Muscle of leg (tissue), 11 donors: Measurements from ENCODE around the gene UBE2E2. TPM values are rescaled to one million over a fixed set of nuclear protein-coding genes. Genes with fewer than 3 reads are reported as not detected.

Source experiments
- DNase-seq: peaks from one replicate; pipeline ENCODE4 v3.0.0; 2013
- H3K27ac ChIP-seq: one replicate; pipeline ENCODE4 v1.5.1; 2013; ENCODE audit warnings: mild to moderate bottlenecking, low read length, control low read depth
- H3K27me3 ChIP-seq: one replicate; pipeline ENCODE4 v1.6.1; 2013; ENCODE audit warnings: low read length; ENCODE audit not compliant: control insufficient read depth, insufficient read depth
- H3K36me3 ChIP-seq: one replicate; pipeline ENCODE4 v1.6.1; 2013; ENCODE audit warnings: low read length; ENCODE audit not compliant: control insufficient read depth, insufficient read depth
- H3K4me1 ChIP-seq: one replicate; pipeline ENCODE4 v1.6.1; 2013; ENCODE audit warnings: low read length; ENCODE audit not compliant: control insufficient read depth, insufficient read depth
- H3K4me3 ChIP-seq: one replicate; pipeline ENCODE4 v1.5.1; 2013; ENCODE audit warnings: low read length, control low read depth
- H3K9me3 ChIP-seq: replicated peaks from 2 replicates; pipeline ENCODE4 v1.6.1; 2013; ENCODE audit warnings: low read depth, low read length; ENCODE audit not compliant: control insufficient read depth
- WGBS: methylation state at CpG from one replicate; pipeline ENCODE4 v1.1.5; 2013; ENCODE audit warnings: missing lambda C conversion rate; ENCODE audit not compliant: insufficient coverage; 5-methylcytosine and 5-hydroxymethylcytosine counted together
- polyA plus RNA-seq, 8 donors: library from polyadenylated mRNA; unstranded; fragments of 120-200 nt; gene quantifications; one replicate each; pipeline versions ENCODE4 v1.2.1 to v1.2.3, GENCODE V29; 2013; ENCODE audit warnings: inconsistent platforms in 1 of 8, low replicate concordance in 1 of 8; ENCODE audit not compliant: insufficient read length in 8 of 8, insufficient read depth in 1 of 8
- total RNA-seq: library from RNA; stranded (reverse); fragments of 120-200 nt; gene quantifications from one replicate; pipeline ENCODE4 v1.2.4, GENCODE V29; 2013

The UBE2E2 gene
- total and polyA plus RNA-seq, 9 donors = 19.2 to 41.4 (median 35.1) TPM

DNA sequence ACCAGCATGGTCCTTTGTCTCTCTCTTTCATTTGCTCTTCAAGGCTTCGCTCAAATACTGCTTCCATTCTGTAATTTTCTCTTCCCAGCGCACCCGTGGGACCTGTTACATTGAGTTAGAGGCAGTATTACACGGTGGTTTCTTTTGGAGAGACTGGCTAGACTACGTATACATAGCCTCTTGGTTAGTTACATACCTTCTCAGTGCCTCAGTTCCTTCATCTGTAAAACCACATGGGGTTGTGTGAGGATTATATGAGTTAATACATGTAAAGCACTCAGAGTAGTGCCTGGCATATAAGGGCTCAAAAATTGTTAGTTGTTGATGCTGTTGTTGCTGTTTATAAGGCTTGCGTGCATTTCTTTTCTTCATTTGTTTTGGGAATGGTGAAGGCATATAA, 33.8 kb downstream of the UBE2E2 start:
- no peaks in the 10 kb centered on the region for H3K9me3 ChIP-seq
- H3K36me3 ChIP-seq = no peaks in the 10 kb centered on the region
- no peaks in the 10 kb centered on the region for H3K27me3 ChIP-seq
- H3K4me3 ChIP-seq = no peak overlapping the region
- H3K4me1 ChIP-seq = no peaks in the 10 kb centered on the region
- WGBS = no CpG with 5 or more reads among the region's 6 CpGs
- H3K27ac ChIP-seq = no peak overlapping the region
- DNase-seq = no peak

DNA sequence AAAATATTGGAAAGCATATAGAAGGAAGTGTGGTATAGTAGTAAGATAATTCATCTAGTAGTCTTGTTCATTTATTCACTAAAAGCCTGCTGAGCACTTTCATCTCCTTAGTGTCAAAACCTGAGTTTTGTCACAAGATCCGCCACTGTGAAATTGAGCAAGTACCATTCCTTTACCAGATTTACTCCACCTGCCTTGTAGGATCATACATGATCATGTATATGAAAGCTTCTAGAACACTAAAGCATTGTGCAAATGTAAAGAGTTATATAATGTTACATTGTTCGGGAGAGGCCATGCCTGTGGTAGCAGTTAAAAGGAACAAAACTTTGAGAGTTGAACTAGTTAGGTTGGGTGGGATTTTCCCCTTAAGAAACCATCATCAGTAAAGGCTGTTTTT, 35.0 kb downstream of the UBE2E2 start:
- Histone ChIP-seq H3K27me3 (no peaks in the 10 kb centered on the region), H3K4me1 (no peaks in the 10 kb centered on the region), H3K36me3 (no peaks in the 10 kb centered on the region), H3K4me3 (no peak overlapping the region), H3K9me3 (no peaks in the 10 kb centered on the region), H3K27ac (no peak overlapping the region)
- no peak for DNase-seq
- no CpG with 5 or more reads among the region's 2 CpGs for WGBS

DNA sequence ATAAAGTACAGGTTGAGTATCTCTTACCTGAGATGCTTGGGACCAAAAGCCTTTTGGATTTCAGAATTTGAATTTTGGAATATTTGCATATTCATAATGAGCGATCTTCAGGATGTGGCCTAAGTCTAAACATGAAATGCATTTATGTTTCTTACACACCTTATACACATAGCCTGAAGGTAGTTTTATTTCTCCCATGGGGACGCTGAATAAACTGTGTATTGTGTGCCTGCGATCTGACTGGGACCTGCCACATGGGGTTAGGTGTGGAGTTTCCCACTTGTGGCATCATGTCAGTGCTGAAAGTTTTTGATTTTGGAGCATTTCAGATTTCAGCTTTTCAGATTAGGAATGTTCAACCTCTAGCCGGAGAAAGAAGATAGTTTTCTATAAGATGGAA, 35.5 kb downstream of the UBE2E2 start:
- H3K27ac ChIP-seq = no peak overlapping the region
- WGBS = 100% methylated on average over 1 of the region's 4 CpGs

DNA sequence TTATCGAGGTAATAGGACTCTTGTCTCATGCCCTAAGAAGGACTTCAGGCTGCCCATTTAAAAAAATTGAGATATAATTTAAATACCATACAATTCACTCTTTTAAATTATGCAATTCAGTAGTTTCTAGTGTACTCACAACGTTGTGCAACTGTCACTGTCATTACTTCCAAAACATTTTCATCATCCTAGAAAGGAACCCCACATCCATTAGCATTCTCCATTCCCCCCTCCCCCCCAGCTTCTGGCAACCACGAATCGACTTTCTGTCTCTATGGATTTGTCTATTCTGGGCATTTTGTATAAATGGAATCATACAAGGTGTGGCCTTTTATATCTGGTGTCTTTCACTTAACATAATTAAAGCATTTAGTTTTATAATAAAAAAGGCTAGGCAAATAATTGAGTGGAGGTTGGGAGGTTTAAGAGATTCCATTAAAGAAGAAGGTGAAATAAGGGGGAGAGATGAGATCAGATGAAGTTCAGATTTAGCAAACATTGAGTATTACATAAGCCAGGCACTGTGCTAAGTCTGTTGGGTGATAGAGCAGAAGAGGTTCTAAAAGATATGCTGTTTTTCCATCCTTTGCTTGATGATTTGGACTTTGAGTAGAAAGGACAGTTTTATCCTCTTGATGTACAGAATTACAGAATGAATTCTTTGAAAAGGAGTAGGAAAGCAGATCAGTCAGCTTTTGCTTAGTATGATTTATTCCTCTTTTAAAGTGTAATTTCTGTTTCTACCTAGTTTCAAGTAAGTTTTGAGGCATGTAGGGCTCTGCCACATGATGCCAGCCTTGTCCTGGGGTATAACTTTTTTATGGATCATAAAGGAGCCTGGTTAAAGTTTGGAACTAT, 36.3 kb downstream of the UBE2E2 start:
- DNase-seq = no peak
- Histone ChIP-seq H3K4me1 (no peaks in the 10 kb centered on the region), H3K27ac (no peak overlapping the region), H3K36me3 (no peaks in the 10 kb centered on the region), H3K9me3 (no peaks in the 10 kb centered on the region), H3K4me3 (no peak overlapping the region), H3K27me3 (no peaks in the 10 kb centered on the region)
- WGBS = no CpG with 5 or more reads among the region's 4 CpGs

More for the DNA sequence above, 35.5 kb downstream of the UBE2E2 start:
- Histone ChIP-seq H3K36me3 (no peaks in the 10 kb centered on the region), H3K9me3 (no peaks in the 10 kb centered on the region), H3K27me3 (no peaks in the 10 kb centered on the region), H3K4me1 (no peaks in the 10 kb centered on the region), H3K4me3 (no peak overlapping the region)
- no peak for DNase-seq

DNA sequence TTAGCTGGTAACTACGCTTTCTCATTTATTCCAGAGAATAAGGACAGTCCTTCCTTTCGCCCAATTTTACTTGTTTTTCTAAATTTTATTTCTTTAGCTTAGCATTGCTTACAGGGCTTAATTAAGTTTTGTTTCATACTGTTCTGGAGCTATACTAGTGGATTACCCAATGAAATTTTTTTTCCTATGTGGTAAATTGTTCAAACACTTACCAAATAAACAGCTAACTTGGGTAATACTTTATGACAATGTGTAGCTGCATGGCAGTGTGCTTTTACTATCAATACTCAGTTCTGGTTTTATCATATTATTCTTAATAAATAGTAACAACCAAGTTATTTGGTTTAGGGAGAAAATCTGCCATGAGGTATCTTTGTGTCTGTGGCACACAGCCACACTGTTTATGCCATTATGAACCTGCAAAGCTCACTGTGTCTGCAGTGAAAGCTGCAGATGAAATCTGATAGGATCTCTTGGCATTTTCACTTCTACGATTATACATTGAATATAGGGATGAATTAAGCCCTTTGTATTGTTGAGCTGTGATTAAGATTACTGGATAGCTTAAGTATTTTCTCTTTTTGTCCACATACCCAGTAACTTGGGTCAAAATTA, 37.2 kb downstream of the UBE2E2 start:
- Histone ChIP-seq H3K4me3 (no peak overlapping the region), H3K27me3 (no peaks in the 10 kb centered on the region), H3K27ac (no peak overlapping the region), H3K4me1 (no peaks in the 10 kb centered on the region), H3K9me3 (no peaks in the 10 kb centered on the region), H3K36me3 (no peaks in the 10 kb centered on the region)
- DNase-seq = no peak
- no CpG with 5 or more reads among the region's 3 CpGs for WGBS

DNA sequence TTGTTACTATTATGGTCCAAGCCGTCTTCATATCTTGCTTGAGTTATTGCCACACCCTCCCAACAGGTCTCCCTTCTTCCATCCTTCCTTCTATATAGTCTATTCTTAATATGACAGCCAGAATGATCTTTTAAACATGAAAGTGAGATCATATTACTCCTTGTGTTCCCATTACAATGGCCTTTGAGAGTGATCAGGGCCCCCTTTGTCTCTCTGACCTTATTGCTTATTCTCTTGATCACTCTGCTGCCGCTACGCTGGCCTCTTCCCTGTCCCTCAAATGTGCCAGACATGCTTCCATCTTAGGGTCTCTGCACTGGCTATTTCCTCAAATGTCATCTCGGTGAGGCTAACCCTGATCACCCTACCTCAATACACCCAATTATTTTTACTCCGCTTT, 38.1 kb downstream of the UBE2E2 start:
- no peaks in the 10 kb centered on the region for H3K36me3 ChIP-seq
- H3K4me3 ChIP-seq = no peak overlapping the region
- no peaks in the 10 kb centered on the region for H3K4me1 ChIP-seq
- no peak overlapping the region for H3K27ac ChIP-seq
- WGBS = 100% methylated on average over 3 of the region's 5 CpGs
- H3K27me3 ChIP-seq = no peaks in the 10 kb centered on the region
- no peaks in the 10 kb centered on the region for H3K9me3 ChIP-seq
- no peak for DNase-seq

DNA sequence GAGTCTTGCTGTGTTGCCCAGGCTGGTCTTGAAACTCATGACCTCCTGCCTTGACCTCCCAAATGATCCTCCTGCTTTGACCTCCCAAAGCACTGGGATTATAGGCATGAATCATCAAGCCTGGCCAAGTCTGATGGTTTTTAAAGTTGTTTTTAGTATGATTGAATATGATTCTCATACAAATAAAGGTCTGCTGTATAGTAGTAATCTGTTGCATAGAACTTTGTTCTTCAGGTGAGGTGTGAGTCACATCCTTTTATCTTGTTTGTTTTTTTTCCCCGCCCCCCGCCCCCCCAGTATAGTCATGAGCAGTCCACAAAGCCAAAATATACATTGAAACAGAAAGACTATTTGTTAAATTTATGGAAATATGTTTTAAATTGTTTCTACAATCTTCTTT, 39.0 kb downstream of the UBE2E2 start:
- no peak overlapping the region for H3K4me3 ChIP-seq
- H3K27me3 ChIP-seq = no peaks in the 10 kb centered on the region
- no peak overlapping the region for H3K27ac ChIP-seq
- no peak for DNase-seq
- H3K36me3 ChIP-seq = no peaks in the 10 kb centered on the region
- no CpG with 5 or more reads among the region's 2 CpGs for WGBS
- no peaks in the 10 kb centered on the region for H3K9me3 ChIP-seq
- no peaks in the 10 kb centered on the region for H3K4me1 ChIP-seq

DNA sequence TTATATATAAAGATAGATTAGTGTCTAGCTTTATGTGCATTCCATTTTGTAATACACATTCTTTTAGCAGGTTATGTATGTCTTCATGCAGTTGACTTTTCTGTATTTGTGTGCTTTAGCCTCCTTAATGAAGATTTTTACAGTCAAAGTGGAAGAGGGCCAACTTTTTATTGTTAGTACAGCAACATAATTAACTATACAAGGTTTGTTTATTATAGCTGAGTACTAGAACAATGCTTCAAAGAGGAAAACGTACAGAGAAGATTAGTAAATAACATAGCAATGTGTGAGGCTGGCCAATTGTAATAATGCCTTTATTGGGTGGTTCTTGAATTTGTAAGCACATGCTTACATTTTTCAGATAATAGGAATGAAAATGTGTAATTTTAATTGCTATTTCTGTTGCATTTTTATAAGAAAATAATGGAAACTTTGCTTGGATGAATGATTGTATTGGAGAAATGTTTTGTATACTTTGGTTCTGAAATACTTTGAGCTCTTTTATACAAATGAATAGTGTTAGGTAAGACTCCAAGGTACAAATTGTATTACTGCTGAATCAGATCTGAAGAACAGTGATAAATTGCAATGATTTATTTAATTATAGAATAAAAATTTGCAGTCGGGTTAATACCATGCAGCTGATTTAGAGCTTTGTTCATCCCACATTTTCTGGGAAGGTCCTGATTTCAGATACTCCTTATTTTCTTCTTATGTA, 41.4 kb downstream of the UBE2E2 start:
- Histone ChIP-seq H3K4me3 (no peak overlapping the region), H3K4me1 (no peaks in the 10 kb centered on the region), H3K36me3 (no peaks in the 10 kb centered on the region), H3K27me3 (no peaks in the 10 kb centered on the region), H3K27ac (no peak overlapping the region), H3K9me3 (no peaks in the 10 kb centered on the region)
- no CpG with 5 or more reads among the region's 2 CpGs for WGBS
- no peak for DNase-seq

DNA sequence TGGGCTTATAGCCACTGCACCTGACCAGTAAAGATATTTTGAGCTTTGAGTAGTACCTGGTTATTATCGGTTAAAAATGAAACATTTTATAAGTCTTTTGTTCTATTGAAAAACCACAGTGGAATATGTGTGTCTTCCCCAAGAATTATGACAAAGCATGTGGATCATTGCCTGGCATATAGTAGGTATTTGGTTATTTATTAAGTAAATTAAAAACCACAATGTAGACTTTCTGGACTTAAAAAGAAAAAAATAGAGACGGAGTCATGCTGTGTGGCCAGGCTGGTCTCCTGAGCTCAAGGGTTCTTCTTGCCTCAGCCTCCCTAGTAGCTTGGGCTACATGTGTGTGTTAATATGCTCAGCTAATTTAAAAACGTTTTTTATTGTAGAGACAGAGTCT, 43.5 kb downstream of the UBE2E2 start:
- WGBS = no CpG with 5 or more reads among the region's 3 CpGs
- DNase-seq = no peak
- H3K4me3 ChIP-seq = no peak overlapping the region
- no peaks in the 10 kb centered on the region for H3K27me3 ChIP-seq
- no peaks in the 10 kb centered on the region for H3K4me1 ChIP-seq
- no peaks in the 10 kb centered on the region for H3K36me3 ChIP-seq
- H3K27ac ChIP-seq = no peak overlapping the region
- H3K9me3 ChIP-seq = no peaks in the 10 kb centered on the region

DNA sequence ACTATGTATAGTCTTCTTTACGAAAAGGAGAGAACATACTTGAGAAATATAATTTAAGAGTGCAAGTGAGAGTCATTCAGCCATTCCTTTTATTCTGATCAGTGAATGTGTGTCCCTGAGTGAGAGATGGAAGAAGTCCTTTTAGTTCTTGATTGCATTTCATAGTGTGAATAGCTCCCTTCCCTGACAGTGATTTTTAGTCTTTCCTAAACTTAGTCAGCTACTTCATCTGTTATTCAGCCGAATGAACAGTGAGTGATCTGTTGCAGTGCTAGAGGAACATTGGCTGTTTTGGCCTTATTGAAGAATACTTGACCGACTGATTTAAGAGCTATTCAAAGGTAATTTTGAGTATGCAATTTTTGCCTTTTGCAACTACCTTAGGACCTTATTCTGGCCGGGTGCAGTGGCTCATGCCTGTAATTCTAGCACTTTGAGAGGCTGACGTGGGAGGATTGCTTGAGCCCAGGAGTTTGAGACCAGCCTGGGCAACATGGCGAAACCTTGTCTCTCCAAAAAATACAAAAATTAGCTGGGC, 45.5 kb downstream of the UBE2E2 start:
- Histone ChIP-seq H3K27me3 (no peaks in the 10 kb centered on the region), H3K27ac (no peak overlapping the region), H3K4me3 (no peak overlapping the region), H3K4me1 (no peaks in the 10 kb centered on the region), H3K9me3 (no peaks in the 10 kb centered on the region), H3K36me3 (no peaks in the 10 kb centered on the region)
- 100% methylated on average over 1 of the region's 6 CpGs for WGBS
- no peak for DNase-seq
